CD14-positive monocyte (primary cell): ENCODE measurements around the gene CST8. TPM values are rescaled to one million over a fixed set of nuclear protein-coding genes. Genes with fewer than 3 reads are reported as not detected.

ENCODE experiments used
- DNase-seq, 3 donors: peaks; one replicate each; pipeline ENCODE4 v3.0.0-alpha.2; 2011 to 2022
- H2AFZ ChIP-seq: 2 replicates; pipeline ENCODE4 v1.6.0; 2012; ENCODE audit warnings: mild to moderate bottlenecking, low read depth, low read length, inconsistent platforms; ENCODE audit not compliant: insufficient read depth, poor library complexity, severe bottlenecking
- H3K27ac ChIP-seq, 2 donors: 1 replicate in 1 of 2; 2 replicates in 1 of 2; pipeline ENCODE4 v1.5.1; 2012 to 2013; ENCODE audit warnings: low read length in 2 of 2, control low read depth in 1 of 2, inconsistent platforms in 1 of 2, low read depth in 1 of 2, mild to moderate bottlenecking in 1 of 2
- H3K27me3 ChIP-seq, 2 donors: one replicate each; pipeline versions ENCODE4 v1.6.0 to v1.6.1; 2011 to 2013; ENCODE audit warnings: low read length in 2 of 2; ENCODE audit not compliant: control insufficient read depth in 2 of 2, insufficient read depth in 2 of 2
- H3K36me3 ChIP-seq, 2 donors: replicated peaks in 1 of 2; 1 replicate in 1 of 2; 2 replicates in 1 of 2; pipeline versions ENCODE4 v1.5.1 to v1.6.1; 2012 to 2013; ENCODE audit warnings: low read length in 2 of 2, control low read depth in 1 of 2, inconsistent platforms in 1 of 2, mild to moderate bottlenecking in 1 of 2; ENCODE audit not compliant: insufficient read depth in 2 of 2, control insufficient read depth in 1 of 2
- H3K4me1 ChIP-seq, 2 donors: 1 replicate in 1 of 2; 2 replicates in 1 of 2; pipeline versions ENCODE4 v1.5.1 to v1.6.1; 2012 to 2013; ENCODE audit warnings: low read length in 2 of 2, control low read depth in 1 of 2, inconsistent platforms in 1 of 2, mild to moderate bottlenecking in 1 of 2, moderate library complexity in 1 of 2; ENCODE audit not compliant: insufficient read depth in 2 of 2, control insufficient read depth in 1 of 2
- H3K4me2 ChIP-seq: replicated peaks from 2 replicates; pipeline ENCODE3; 2012; ENCODE audit warnings: low read length, moderate library complexity, mild to moderate bottlenecking; ENCODE audit not compliant: poor library complexity, severe bottlenecking; ENCODE audit errors: extremely low read depth
- H3K4me3 ChIP-seq, 3 experiments: fragments of 200-600 bp in 1 of 3; sonication (generic) in 1 of 3; replicated peaks in 1 of 3; 1 replicate in 2 of 3; 2 replicates in 1 of 3; pipeline ENCODE4 v1.5.1; 2011 to 2013; ENCODE audit warnings: low read length in 3 of 3, mild to moderate bottlenecking in 3 of 3, control low read depth in 2 of 3, low read depth in 2 of 3, inconsistent platforms in 1 of 3, moderate library complexity in 1 of 3
- H3K79me2 ChIP-seq: 2 replicates; pipeline ENCODE4 v1.6.0; 2012; ENCODE audit warnings: mild to moderate bottlenecking, control low read depth, inconsistent platforms, low read length, moderate library complexity; ENCODE audit not compliant: insufficient read depth
- H3K9ac ChIP-seq: 2 replicates; pipeline ENCODE4 v1.6.0; 2017; ENCODE audit warnings: low read length, mild to moderate bottlenecking; ENCODE audit not compliant: insufficient read depth, poor library complexity, severe bottlenecking
- H3K9me3 ChIP-seq, 2 donors: replicated peaks in 1 of 2; 1 replicate in 1 of 2; 2 replicates in 1 of 2; pipeline versions ENCODE4 v1.5.1 to v1.6.1; 2012 to 2013; ENCODE audit warnings: low read length in 2 of 2, control low read depth in 1 of 2; ENCODE audit not compliant: control insufficient read depth in 1 of 2, insufficient read depth in 1 of 2
- H4K20me1 ChIP-seq: 2 replicates; pipeline ENCODE4 v1.6.0; 2012; ENCODE audit warnings: mild to moderate bottlenecking, low read length, control low read depth, moderate library complexity; ENCODE audit not compliant: insufficient read depth
- H3K27ac Mint-ChIP-seq, 7 donors: one replicate each; pipeline ENCODE4 v1.8.0; 2020; ENCODE audit warnings: mild to moderate bottlenecking in 7 of 7, mixed read lengths in 7 of 7, moderate library complexity in 6 of 7, inconsistent platforms in 2 of 7
- H3K27me3 Mint-ChIP-seq, 3 donors: one replicate each; pipeline ENCODE4 v1.8.0; 2021 to 2022; ENCODE audit warnings: low read depth in 3 of 3, mild to moderate bottlenecking in 3 of 3, mixed read lengths in 3 of 3, moderate library complexity in 3 of 3, inconsistent platforms in 1 of 3
- H3K36me3 Mint-ChIP-seq, 2 donors: one replicate each; pipeline ENCODE4 v1.8.0; 2020; ENCODE audit warnings: mixed read lengths in 2 of 2, inconsistent platforms in 1 of 2, mild to moderate bottlenecking in 1 of 2
- H3K4me1 Mint-ChIP-seq: one replicate; pipeline ENCODE4 v1.8.0; 2020; ENCODE audit warnings: mild to moderate bottlenecking, mixed read lengths
- H3K4me3 Mint-ChIP-seq, 2 donors: one replicate each; pipeline ENCODE4 v1.8.0; 2020; ENCODE audit warnings: mild to moderate bottlenecking in 2 of 2, mixed read lengths in 2 of 2, moderate library complexity in 1 of 2
- H3K9me3 Mint-ChIP-seq, 7 donors: one replicate each; pipeline ENCODE4 v1.8.0; 2020 to 2022; ENCODE audit warnings: mixed read lengths in 7 of 7, mild to moderate bottlenecking in 6 of 7, moderate library complexity in 6 of 7, inconsistent platforms in 2 of 7
- WGBS: methylation state at CpG from one replicate; pipeline ENCODE4 v1.1.5; 2013; ENCODE audit warnings: missing lambda C conversion rate; ENCODE audit not compliant: insufficient coverage; 5-methylcytosine and 5-hydroxymethylcytosine counted together
- intact Hi-C, 2 donors: fragments of 100-400 bp; cut with micrococcal nuclease; formaldehyde crosslinking; loops; one replicate each; pipeline versions ENCODE4 v1.15.0 to v1.15.1; 2023
- polyA plus RNA-seq, 3 donors: library from polyadenylated mRNA; depleted of rRNA in 1 of 3; unstranded in 2 of 3; stranded (reverse) in 1 of 3; fragments of 300-500 nt in 2 of 3; fragments of >200 nt in 1 of 3; fragmentation: Illumina TruSeq in 2 of 3; gene quantifications; 1 replicate in 2 of 3; 2 replicates in 1 of 3; pipeline ENCODE4 v1.2.3, GENCODE V29; 2012 to 2021
- small RNA-seq: library from RNA; depleted of rRNA; stranded (forward); fragments of <200 nt; gene quantifications from one replicate; pipeline ENCODE3, GENCODE V24; 2012; ENCODE audit warnings: low read depth; ENCODE audit not compliant: insufficient read length
- TF ChIP-seq, protein P1 (sequence below): fragments of 200-600 bp; IDR thresholded peaks from one replicate; pipeline ENCODE4 v1.8.0; 2022; ENCODE audit warnings: antibody characterized with exemption, mild to moderate bottlenecking

Gene CST8
- polyA plus RNA-seq, 3 donors = not detected

DNA sequence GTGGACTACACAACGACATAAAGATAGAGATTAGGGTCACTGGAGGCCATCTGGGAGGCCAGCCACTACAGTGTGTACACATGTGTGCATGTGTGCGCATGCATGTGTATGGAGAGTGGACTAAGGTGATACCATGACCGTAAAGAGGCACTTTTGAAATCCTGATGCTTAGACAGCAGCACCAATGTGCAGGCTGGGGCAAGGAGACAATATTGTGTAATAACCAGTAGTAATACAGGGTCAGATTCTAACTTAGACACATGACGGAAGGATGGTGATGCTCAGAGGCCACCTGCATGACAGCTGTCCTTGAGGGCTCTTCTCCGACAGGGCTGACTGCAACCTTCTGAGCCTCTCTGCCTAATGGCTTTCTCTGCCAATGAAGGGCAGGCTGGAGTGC lies 51.9 kb downstream of the CST8 start:
- intact Hi-C loops = no loop called here
- H3K27me3 ChIP-seq = no peaks in the 10 kb centered on the region
- Mint-ChIP-seq H3K27me3 (peaks cover 0 to 5% (median 2%) of the 10 kb centered on the region in 3 donors), H3K4me1 (peaks cover 18% of the 10 kb centered on the region), H3K9me3 (peaks cover 1 to 6% (median 2%) of the 10 kb centered on the region in 7 donors), H3K4me3 (no peak overlapping the region), H3K36me3 (no peaks in the 10 kb centered on the region), H3K27ac (no peak overlapping the region)
- H3K9ac ChIP-seq = no peak overlapping the region
- no peak overlapping the region for H2AFZ ChIP-seq
- no peaks in the 10 kb centered on the region for H3K36me3 ChIP-seq
- H3K9me3 ChIP-seq = no peaks in the 10 kb centered on the region
- H3K4me3 ChIP-seq = no peak overlapping the region
- 60% methylated on average over 5 of the region's 5 CpGs for WGBS
- TF ChIP-seq, protein P1, sequence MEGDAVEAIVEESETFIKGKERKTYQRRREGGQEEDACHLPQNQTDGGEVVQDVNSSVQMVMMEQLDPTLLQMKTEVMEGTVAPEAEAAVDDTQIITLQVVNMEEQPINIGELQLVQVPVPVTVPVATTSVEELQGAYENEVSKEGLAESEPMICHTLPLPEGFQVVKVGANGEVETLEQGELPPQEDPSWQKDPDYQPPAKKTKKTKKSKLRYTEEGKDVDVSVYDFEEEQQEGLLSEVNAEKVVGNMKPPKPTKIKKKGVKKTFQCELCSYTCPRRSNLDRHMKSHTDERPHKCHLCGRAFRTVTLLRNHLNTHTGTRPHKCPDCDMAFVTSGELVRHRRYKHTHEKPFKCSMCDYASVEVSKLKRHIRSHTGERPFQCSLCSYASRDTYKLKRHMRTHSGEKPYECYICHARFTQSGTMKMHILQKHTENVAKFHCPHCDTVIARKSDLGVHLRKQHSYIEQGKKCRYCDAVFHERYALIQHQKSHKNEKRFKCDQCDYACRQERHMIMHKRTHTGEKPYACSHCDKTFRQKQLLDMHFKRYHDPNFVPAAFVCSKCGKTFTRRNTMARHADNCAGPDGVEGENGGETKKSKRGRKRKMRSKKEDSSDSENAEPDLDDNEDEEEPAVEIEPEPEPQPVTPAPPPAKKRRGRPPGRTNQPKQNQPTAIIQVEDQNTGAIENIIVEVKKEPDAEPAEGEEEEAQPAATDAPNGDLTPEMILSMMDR = no peak
- no peaks in the 10 kb centered on the region for H3K79me2 ChIP-seq
- no peaks in the 10 kb centered on the region for H4K20me1 ChIP-seq
- no peak for DNase-seq
- H3K4me2 ChIP-seq = no peak overlapping the region
- peaks cover 13% of the 10 kb centered on the region in 2 donors for H3K4me1 ChIP-seq
- H3K27ac ChIP-seq = no peak overlapping the region

DNA sequence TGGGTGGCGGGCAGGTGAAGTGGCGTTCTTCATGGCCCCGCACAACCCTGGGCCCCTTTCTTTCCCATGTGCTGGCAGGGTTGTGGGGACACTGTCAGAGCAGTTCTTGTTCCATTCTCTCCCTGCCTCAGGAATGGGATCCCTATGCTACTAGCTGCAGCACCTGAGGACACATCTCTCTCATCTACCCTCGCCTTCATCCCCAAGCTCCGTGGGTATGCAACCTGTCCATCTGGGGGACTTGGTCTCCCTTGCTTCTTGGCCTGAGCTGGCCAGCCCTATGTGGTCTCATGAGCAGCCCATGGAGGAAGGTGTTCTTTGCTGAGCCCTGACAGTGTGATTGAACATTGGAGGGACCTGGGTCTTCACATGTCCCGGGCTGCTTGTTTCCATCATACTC lies 53.2 kb downstream of the CST8 start:
- H3K79me2 ChIP-seq = no peaks in the 10 kb centered on the region
- H3K27ac ChIP-seq = no peak overlapping the region
- no peaks in the 10 kb centered on the region for H3K27me3 ChIP-seq
- H3K4me2 ChIP-seq = no peak overlapping the region
- H3K27me3 Mint-ChIP-seq = peaks cover 5 to 6% (median 5%) of the 10 kb centered on the region in 3 donors
- no peak overlapping the region for H3K4me3 ChIP-seq
- H3K4me1 ChIP-seq = peaks cover 13% of the 10 kb centered on the region in 2 donors
- H3K9me3 Mint-ChIP-seq = peaks cover 0 to 3% (median 2%) of the 10 kb centered on the region in 7 donors
- H3K9ac ChIP-seq = no peak overlapping the region
- H4K20me1 ChIP-seq = no peaks in the 10 kb centered on the region
- H2AFZ ChIP-seq = no peak overlapping the region
- H3K36me3 Mint-ChIP-seq = no peaks in the 10 kb centered on the region
- no peak for DNase-seq
- H3K36me3 ChIP-seq = no peaks in the 10 kb centered on the region
- intact Hi-C loops = no loop called here
- no peaks in the 10 kb centered on the region for H3K9me3 ChIP-seq
- peaks cover 18% of the 10 kb centered on the region for H3K4me1 Mint-ChIP-seq
- no peak overlapping the region for H3K27ac Mint-ChIP-seq
- WGBS = 96% methylated on average over 4 of the region's 6 CpGs
- TF ChIP-seq, protein P1 = no peak
- H3K4me3 Mint-ChIP-seq = no peak overlapping the region

Small RNA genes within 50 kb of the gene (small RNA-seq; reads per million reads assigned to genes)
- not detected for gene RF00019

Other genes starting within 250 kb of the CST8 start
- 100 to 1,000 TPM in 1 of 3 donors, 10 to 100 TPM in 2; 37.8 to 140 (median 39.4) TPM for gene NXT1, start 140.3 kb upstream of the CST8 start, polyA plus RNA-seq
- gene GZF1, start 128.9 kb upstream of the CST8 start, polyA plus RNA-seq = 100 to 1,000 TPM in 1 of 3 donors, 1 to 10 TPM in 2; 5.5 to 215 (median 7.0) TPM
- 1 to 10 TPM; 2.4 to 6.3 (median 2.6) TPM for gene NAPB, start 69.6 kb upstream of the CST8 start, polyA plus RNA-seq
- gene CSTL1, start 51.4 kb upstream of the CST8 start, polyA plus RNA-seq = not detected
- gene CST11, start 38.2 kb upstream of the CST8 start, polyA plus RNA-seq = not detected
- not detected for gene CST9L, start 77.4 kb downstream of the CST8 start, polyA plus RNA-seq
- under 1 TPM in 1 of 3 donors, not detected in 2; 0.13 TPM for gene CST9, start 114.8 kb downstream of the CST8 start, polyA plus RNA-seq
- gene CST3, start 146.8 kb downstream of the CST8 start, polyA plus RNA-seq = 1,000 to 10,000 TPM; 1,459 to 3,222 (median 2,657) TPM
- not detected for gene CST4, start 197.9 kb downstream of the CST8 start, polyA plus RNA-seq